Type B pancreatic cell (in vitro differentiated cells): ENCODE results near the gene POLD3. TPM values are rescaled to one million over a fixed set of nuclear protein-coding genes. Genes with fewer than 3 reads are reported as not detected.

ENCODE experiments used
- DNase-seq: peaks from one replicate; pipeline ENCODE4 v3.0.0; 2021; ENCODE audit warnings: mixed read lengths; ENCODE audit not compliant: unreplicated experiment; ENCODE audit errors: extremely low spot score
- H3K27ac Mint-ChIP-seq: 2 replicates; pipeline ENCODE4 v1.8.0; 2021; ENCODE audit warnings: mild to moderate bottlenecking, mixed read lengths
- H3K27me3 Mint-ChIP-seq: 2 replicates; pipeline ENCODE4 v1.8.0; 2021; ENCODE audit warnings: mixed read lengths
- H3K36me3 Mint-ChIP-seq: 2 replicates; pipeline ENCODE4 v1.8.0; 2021; ENCODE audit warnings: mixed read lengths
- H3K4me1 Mint-ChIP-seq: one replicate; pipeline ENCODE4 v1.8.0; 2021; ENCODE audit warnings: mixed read lengths; ENCODE audit not compliant: unreplicated experiment
- H3K4me3 Mint-ChIP-seq: 2 replicates; pipeline ENCODE4 v1.8.0; 2021; ENCODE audit warnings: mild to moderate bottlenecking, mixed read lengths
- H3K9me3 Mint-ChIP-seq: 2 replicates; pipeline ENCODE4 v1.8.0; 2021; ENCODE audit warnings: mixed read lengths
- total RNA-seq: library from RNA; stranded (reverse); gene quantifications from 2 replicates; pipeline ENCODE4 v1.2.1, GENCODE V29; 2021; ENCODE audit warnings: low replicate concordance
- TF ChIP-seq, protein P1 (sequence below): fragments of 200-600 bp; sonication (generic); conservative IDR thresholded peaks from 2 replicates; pipeline ENCODE4 v1.5.0; 2021; ENCODE audit warnings: antibody characterized with exemption, mild to moderate bottlenecking

POLD3 gene
- total RNA-seq, 1 donor from 2014 or later: 32.9 TPM

DNA sequence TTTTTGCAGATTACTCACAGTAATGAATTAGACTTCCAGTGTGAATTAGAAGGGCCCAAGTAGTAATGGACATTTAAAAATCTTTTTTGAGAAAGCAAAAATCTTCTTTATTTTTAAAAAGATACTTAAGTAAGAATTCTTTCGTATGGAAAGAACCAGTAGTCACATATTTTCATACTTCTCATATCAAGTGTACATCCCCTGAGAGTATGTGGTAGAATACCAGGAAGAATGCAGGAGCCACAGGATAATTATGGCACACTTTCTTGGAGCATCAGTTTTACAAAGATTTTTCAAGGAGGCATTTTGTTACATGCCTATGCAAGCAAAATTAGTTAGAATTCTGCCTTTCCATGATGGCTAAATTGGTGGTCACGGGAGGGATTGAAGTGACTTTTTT is 28.1 kb downstream of the POLD3 start:
- TF ChIP-seq, protein P1, sequence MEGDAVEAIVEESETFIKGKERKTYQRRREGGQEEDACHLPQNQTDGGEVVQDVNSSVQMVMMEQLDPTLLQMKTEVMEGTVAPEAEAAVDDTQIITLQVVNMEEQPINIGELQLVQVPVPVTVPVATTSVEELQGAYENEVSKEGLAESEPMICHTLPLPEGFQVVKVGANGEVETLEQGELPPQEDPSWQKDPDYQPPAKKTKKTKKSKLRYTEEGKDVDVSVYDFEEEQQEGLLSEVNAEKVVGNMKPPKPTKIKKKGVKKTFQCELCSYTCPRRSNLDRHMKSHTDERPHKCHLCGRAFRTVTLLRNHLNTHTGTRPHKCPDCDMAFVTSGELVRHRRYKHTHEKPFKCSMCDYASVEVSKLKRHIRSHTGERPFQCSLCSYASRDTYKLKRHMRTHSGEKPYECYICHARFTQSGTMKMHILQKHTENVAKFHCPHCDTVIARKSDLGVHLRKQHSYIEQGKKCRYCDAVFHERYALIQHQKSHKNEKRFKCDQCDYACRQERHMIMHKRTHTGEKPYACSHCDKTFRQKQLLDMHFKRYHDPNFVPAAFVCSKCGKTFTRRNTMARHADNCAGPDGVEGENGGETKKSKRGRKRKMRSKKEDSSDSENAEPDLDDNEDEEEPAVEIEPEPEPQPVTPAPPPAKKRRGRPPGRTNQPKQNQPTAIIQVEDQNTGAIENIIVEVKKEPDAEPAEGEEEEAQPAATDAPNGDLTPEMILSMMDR: no peak

DNA sequence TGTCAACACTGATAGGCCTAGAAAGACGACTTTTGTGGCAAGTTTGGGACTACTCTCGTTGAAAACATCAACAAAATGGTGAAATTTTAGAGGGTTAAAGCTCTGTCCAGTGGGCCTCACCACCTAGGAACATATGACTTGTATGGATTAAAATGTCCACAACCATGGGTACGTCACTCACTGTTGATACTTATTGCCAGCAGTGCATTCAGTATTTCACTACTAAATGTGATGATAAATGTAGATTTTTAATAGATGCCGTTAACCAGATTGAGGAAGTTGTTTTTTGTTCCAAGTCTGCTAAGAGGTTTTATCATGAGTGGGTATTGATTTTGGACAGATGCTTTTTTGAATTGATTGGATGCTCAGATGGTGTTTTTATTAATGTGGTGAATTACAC is 33.7 kb downstream of the POLD3 start:
- H3K36me3 Mint-ChIP-seq: peaks cover 32% of the 10 kb centered on the region
- TF ChIP-seq, protein P1: no peak
- H3K27ac Mint-ChIP-seq: no peak overlapping the region
- DNase-seq: no peak
- H3K4me3 Mint-ChIP-seq: no peak overlapping the region
- H3K27me3 Mint-ChIP-seq: no peaks in the 10 kb centered on the region
- no peaks in the 10 kb centered on the region for H3K9me3 Mint-ChIP-seq
- no peaks in the 10 kb centered on the region for H3K4me1 Mint-ChIP-seq

More for the DNA sequence above, 28.1 kb downstream of the POLD3 start:
- H3K27me3 Mint-ChIP-seq: no peaks in the 10 kb centered on the region
- H3K4me3 Mint-ChIP-seq: no peak overlapping the region
- no peaks in the 10 kb centered on the region for H3K4me1 Mint-ChIP-seq
- H3K27ac Mint-ChIP-seq: no peak overlapping the region
- no peaks in the 10 kb centered on the region for H3K9me3 Mint-ChIP-seq
- H3K36me3 Mint-ChIP-seq: peaks cover 28% of the 10 kb centered on the region
- DNase-seq: no peak

DNA sequence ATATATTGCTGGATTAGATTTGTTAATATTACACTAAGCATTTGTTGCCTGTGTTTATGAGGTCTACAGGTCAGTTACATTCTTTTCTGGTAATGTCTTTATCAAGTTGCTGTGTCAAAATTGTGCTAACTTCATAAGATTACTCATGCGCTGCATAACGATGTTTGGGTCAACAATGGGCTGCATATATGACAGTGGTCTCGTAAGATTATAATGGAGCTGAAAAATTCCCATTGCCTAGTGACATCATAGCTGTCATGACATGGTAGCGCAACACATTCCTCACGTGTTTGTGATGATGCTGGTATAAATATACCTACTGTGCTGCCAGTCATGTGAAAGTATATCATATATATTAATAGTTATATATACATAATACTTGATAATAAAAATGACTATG is 34.2 kb downstream of the POLD3 start:
- no peak for DNase-seq
- no peak overlapping the region for H3K4me3 Mint-ChIP-seq
- H3K9me3 Mint-ChIP-seq: no peaks in the 10 kb centered on the region
- H3K36me3 Mint-ChIP-seq: peaks cover 32% of the 10 kb centered on the region
- H3K4me1 Mint-ChIP-seq: no peaks in the 10 kb centered on the region
- TF ChIP-seq, protein P1: no peak
- no peaks in the 10 kb centered on the region for H3K27me3 Mint-ChIP-seq
- no peak overlapping the region for H3K27ac Mint-ChIP-seq

DNA sequence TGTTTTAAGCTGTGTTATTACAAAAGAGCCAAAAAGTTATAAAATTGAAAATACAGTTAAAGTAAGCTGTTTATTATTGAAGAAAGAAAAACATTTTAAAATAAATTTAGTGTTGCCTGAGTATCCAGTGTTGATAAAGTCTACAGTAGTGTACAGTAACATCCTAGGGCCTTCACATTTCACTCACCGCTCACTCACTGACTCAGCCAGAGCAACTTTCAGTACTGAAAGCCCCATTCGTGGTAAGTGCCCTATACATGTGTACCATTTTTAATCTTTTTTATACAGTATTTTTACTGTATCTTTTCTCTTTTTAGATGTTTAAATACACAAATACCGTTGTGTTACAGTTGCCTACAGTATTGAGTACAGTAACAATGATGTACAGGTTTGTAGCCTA is 35.0 kb downstream of the POLD3 start:
- Mint-ChIP-seq H3K4me3 (no peak overlapping the region), H3K36me3 (peaks cover 27% of the 10 kb centered on the region), H3K27me3 (no peaks in the 10 kb centered on the region), H3K27ac (no peak overlapping the region), H3K9me3 (no peaks in the 10 kb centered on the region), H3K4me1 (no peaks in the 10 kb centered on the region)
- no peak for DNase-seq
- TF ChIP-seq, protein P1: no peak

DNA sequence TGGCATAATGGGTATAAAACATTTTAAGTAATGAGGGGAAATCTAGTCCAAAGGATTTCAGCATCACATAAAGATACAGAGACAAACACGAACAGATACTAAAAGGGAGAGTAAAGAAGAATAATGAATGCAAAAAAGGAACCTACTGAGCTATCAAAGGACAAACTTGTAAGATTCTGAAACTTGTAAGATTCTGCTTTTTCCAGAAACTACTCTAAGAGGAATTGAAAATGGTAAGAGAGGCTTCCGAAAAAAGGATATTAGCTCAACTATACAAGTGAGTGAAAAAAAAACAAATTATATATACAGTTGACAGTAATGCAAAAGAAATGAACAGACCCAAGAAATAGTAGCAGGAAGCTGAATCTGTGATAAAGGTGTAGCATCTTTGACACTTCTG is 37.7 kb downstream of the POLD3 start:
- H3K27me3 Mint-ChIP-seq: no peaks in the 10 kb centered on the region
- TF ChIP-seq, protein P1: no peak
- H3K4me3 Mint-ChIP-seq: no peak overlapping the region
- DNase-seq: no peak
- H3K27ac Mint-ChIP-seq: no peak overlapping the region
- H3K36me3 Mint-ChIP-seq: peaks cover 30% of the 10 kb centered on the region
- no peaks in the 10 kb centered on the region for H3K4me1 Mint-ChIP-seq
- H3K9me3 Mint-ChIP-seq: no peaks in the 10 kb centered on the region
